Measurements from ENCODE around the gene HIPK2. TPM values are rescaled to one million over a fixed set of nuclear protein-coding genes. Genes with fewer than 3 reads are reported as not detected.

HIPK2 gene
- total and polyA plus RNA-seq, 2 donors (not counting 3 experiments of a cell fraction or from before 2014, with no cell fraction given) = 9.0 to 43.8 TPM

- peaks cover 98% of the 10 kb centered on the region for H3K79me2 ChIP-seq (ENCODE audit: control insufficient read depth, insufficient read depth, low read length)
- no peaks in the 10 kb centered on the region for H3K9me3 ChIP-seq (replicated peaks; ENCODE audit: control insufficient read depth, insufficient read depth, low read length)
- H3K4me2 ChIP-seq (ENCODE audit: insufficient read depth, low read length) = no peak overlapping the region
- H3K36me3 ChIP-seq (ENCODE audit: control insufficient read depth in 2 of 2, extremely low read depth in 1 of 2, insufficient read depth in 2 of 2, low read length in 2 of 2) = peaks cover 2 to 4% of the 10 kb centered on the region in 2 experiments
- FAIRE-seq = no peak
- H3K9ac ChIP-seq (replicated peaks; ENCODE audit: extremely low read depth, insufficient read depth, low read length) = no peak overlapping the region
- no TSS peak for BruUV-seq (replicated peaks)
- no peaks in the 10 kb centered on the region for H3K9me1 ChIP-seq (replicated peaks; ENCODE audit: control insufficient read depth, extremely low read depth, insufficient read depth, low read length)
- DNase-seq (ENCODE audit: low read depth, low spot score) = no peak
- H3K27me3 ChIP-seq (ENCODE audit: control insufficient read depth in 2 of 2, insufficient read depth in 2 of 2, low read length in 2 of 2) = no peaks in the 10 kb centered on the region
- ChIA-PET POLR2A (no interaction called here), CTCF (interaction anchor here (1.1 kb wide), 2 partner anchors 24 to 123 kb away, joined by 3 to 4 read pairs; no protein-coding TSS in a partner anchor)
- intact Hi-C loops (cut with micrococcal nuclease) = no loop called here
- TF ChIP-seq JUN (IDR thresholded peaks at IDR 0.05; ENCODE audit: borderline replicate concordance, insufficient read depth, insufficient read length, low read depth) (no peak), MYC (IDR thresholded peaks at IDR 0.05; ENCODE audit: low read depth, low read length) (no peak), POLR2A (IDR thresholded peaks at IDR 0.05; ENCODE audit: low read depth, low read length) (no peak), FOS (IDR thresholded peaks at IDR 0.05; ENCODE audit: borderline replicate concordance, insufficient read depth, low read length) (no peak), CTCF (IDR thresholded peaks at IDR 0.05; ENCODE audit: extremely low read depth in 1 of 2, insufficient read depth in 1 of 2, low read depth in 1 of 2, low read length in 2 of 2) (no peak), GATA2 (IDR thresholded peaks at IDR 0.05; ENCODE audit: insufficient read depth, insufficient read length, low read depth, low read length) (no peak), POLR2AphosphoS5 (IDR thresholded peaks at IDR 0.05; ENCODE audit: insufficient read depth, low read depth, low read length) (no peak), EZH2 (IDR thresholded peaks at IDR 0.05; ENCODE audit: borderline replicate concordance, low read depth, low read length, severe bottlenecking) (no peak)
- TF ChIP-seq, protein P1, sequence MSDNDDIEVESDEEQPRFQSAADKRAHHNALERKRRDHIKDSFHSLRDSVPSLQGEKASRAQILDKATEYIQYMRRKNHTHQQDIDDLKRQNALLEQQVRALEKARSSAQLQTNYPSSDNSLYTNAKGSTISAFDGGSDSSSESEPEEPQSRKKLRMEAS (IDR thresholded peaks at IDR 0.05; ENCODE audit: insufficient read depth, insufficient read length) = no peak
- dilution Hi-C loops (cut with MboI; ENCODE audit: extremely low pct_ligation_motif_present, low sequenced_read_pairs) = no loop called here
- H4K20me1 ChIP-seq (replicated peaks; ENCODE audit: control insufficient read depth, extremely low read depth, insufficient read depth, low read length) = no peaks in the 10 kb centered on the region
- H3K4me3 ChIP-seq (replicated peaks in 1 of 3; ENCODE audit: insufficient read depth in 1 of 3, low read depth in 1 of 3, low read length in 3 of 3) = no peak overlapping the region
- no peak overlapping the region for H3K27ac ChIP-seq (ENCODE audit: insufficient read depth, low read depth, low read length)
- no peak overlapping the region for H2AFZ ChIP-seq (ENCODE audit: low read depth, low read length)
- peaks cover 15% of the 10 kb centered on the region for H3K4me1 ChIP-seq (ENCODE audit: control insufficient read depth, extremely low read depth, insufficient read depth, low read length)
These were observed 8.7 kb downstream of the HIPK2 start for GRCh38 chr7:139769066-139769465.

Measured in endothelial cell of umbilical vein (primary cell).